IMR-90 (cell line): ENCODE data around the gene SPDYE2. TPM values are rescaled to one million over a fixed set of nuclear protein-coding genes. Genes with fewer than 3 reads are reported as not detected.
"Not testable (repeated sequence)": the region's sequence is repeated elsewhere in the genome, so short reads cannot be mapped to it uniquely, and the experiment has no call there.

Experiments used
- ATAC-seq: fragments of 200-7000 bp; cut with Tn5 transposase; 2 replicates; pipeline ENCODE4 v1.9.1; 2020; ENCODE audit warnings: low read depth, mild to moderate bottlenecking, moderate library complexity
- BruUV-seq: library from RNA; stranded (reverse); fragments of 400-500 nt; replicated peaks from 2 replicates; lab custom pipeline; 2021; lab: Mats Ljungman, UMichigan
- CTCF ChIA-PET: fragments of 300-600 bp; formaldehyde crosslinking; extraction: SDS; loops from one replicate; lab custom pipeline; 2021; ENCODE audit warnings: antibody characterized with exemption; lab: Yijun Ruan, JAX
- POLR2A ChIA-PET: fragments of 300-600 bp; sonication (Branson Sonifier 250); formaldehyde crosslinking; loops from one replicate; lab custom pipeline; 2022; ENCODE audit warnings: antibody characterized with exemption; ENCODE audit not compliant: unreplicated experiment; lab: Charles Lee
- DNase-seq: peaks from one replicate; pipeline ENCODE4 v3.0.0; 2013
- H2AFZ ChIP-seq: replicated peaks from 2 replicates; pipeline ENCODE3; 2013; ENCODE audit warnings: low read length, mild to moderate bottlenecking; ENCODE audit not compliant: poor library complexity
- H2AK5ac ChIP-seq: 2 replicates; pipeline ENCODE4 v1.6.1; 2013; ENCODE audit warnings: low read depth, low read length, inconsistent platforms
- H2AK9ac ChIP-seq: replicated peaks from 2 replicates; pipeline ENCODE3; 2013; ENCODE audit warnings: mild to moderate bottlenecking, low read depth, low read length, moderate library complexity; ENCODE audit not compliant: poor library complexity
- H2BK120ac ChIP-seq: 2 replicates; pipeline ENCODE4 v1.6.1; 2013; ENCODE audit warnings: low read depth, low read length, inconsistent platforms
- H2BK15ac ChIP-seq: 3 replicates; pipeline ENCODE4 v1.6.1; 2013; ENCODE audit warnings: low read depth, low read length, inconsistent platforms
- H2BK20ac ChIP-seq: 2 replicates; pipeline ENCODE4 v1.6.1; 2013; ENCODE audit warnings: low read depth, mild to moderate bottlenecking, inconsistent platforms, low read length, moderate library complexity
- H2BK5ac ChIP-seq: 2 replicates; pipeline ENCODE4 v1.6.1; 2013; ENCODE audit warnings: mild to moderate bottlenecking, low read depth, low read length, inconsistent platforms; ENCODE audit not compliant: poor library complexity, severe bottlenecking
- H3K14ac ChIP-seq: replicated peaks from 2 replicates; pipeline ENCODE4 v1.6.1; 2013; ENCODE audit warnings: low read depth, low read length, inconsistent platforms
- H3K18ac ChIP-seq: 2 replicates; pipeline ENCODE4 v1.6.1; 2013; ENCODE audit warnings: low read depth, low read length, control low read depth
- H3K23ac ChIP-seq: 2 replicates; pipeline ENCODE4 v1.6.1; 2013; ENCODE audit warnings: low read depth, low read length, inconsistent platforms
- H3K27ac ChIP-seq: 2 replicates; pipeline ENCODE4 v1.5.1; 2013; ENCODE audit warnings: mild to moderate bottlenecking, control low read depth, low read length; ENCODE audit not compliant: insufficient read depth
- H3K27me3 ChIP-seq: 2 replicates; pipeline ENCODE4 v1.6.1; 2013; ENCODE audit warnings: low read length; ENCODE audit not compliant: control insufficient read depth, insufficient read depth
- H3K36me3 ChIP-seq: 2 replicates; pipeline ENCODE4 v1.6.1; 2013; ENCODE audit warnings: low read length, mixed read lengths; ENCODE audit not compliant: control insufficient read depth, insufficient read depth
- H3K4ac ChIP-seq: 2 replicates; pipeline ENCODE4 v1.6.1; 2013; ENCODE audit warnings: low read depth, low read length, inconsistent platforms
- H3K4me1 ChIP-seq: 2 replicates; pipeline ENCODE4 v1.6.1; 2013; ENCODE audit warnings: low read length, mixed read lengths; ENCODE audit not compliant: control insufficient read depth, insufficient read depth
- H3K4me2 ChIP-seq: 2 replicates; pipeline ENCODE4 v1.6.1; 2013; ENCODE audit warnings: low read depth, mild to moderate bottlenecking, control low read depth, low read length, moderate library complexity
- H3K4me3 ChIP-seq: 2 replicates; pipeline ENCODE4 v1.5.1; 2013; ENCODE audit warnings: low read depth, mild to moderate bottlenecking, control low read depth, low read length, moderate library complexity; ENCODE audit not compliant: insufficient read depth
- H3K56ac ChIP-seq: 2 replicates; pipeline ENCODE4 v1.6.1; 2013; ENCODE audit warnings: low read length, inconsistent platforms; ENCODE audit not compliant: insufficient read depth; ENCODE audit errors: extremely low read depth
- H3K79me1 ChIP-seq, 2 experiments: 2 replicates each; pipeline ENCODE4 v1.6.1; 2013; ENCODE audit warnings: low read length in 2 of 2, inconsistent platforms in 1 of 2, low read depth in 1 of 2
- H3K9ac ChIP-seq: 2 replicates; pipeline ENCODE4 v1.6.1; 2013; ENCODE audit warnings: low read depth, low read length, control low read depth
- H3K9me1 ChIP-seq: 2 replicates; pipeline ENCODE4 v1.6.1; 2013; ENCODE audit warnings: low read length, inconsistent platforms; ENCODE audit not compliant: insufficient read depth
- H3K9me3 ChIP-seq: 2 replicates; pipeline ENCODE4 v1.6.1; 2013; ENCODE audit warnings: low read length; ENCODE audit not compliant: control insufficient read depth, insufficient read depth
- H4K20me1 ChIP-seq: 2 replicates; pipeline ENCODE4 v1.6.1; 2013; ENCODE audit warnings: low read length, inconsistent platforms; ENCODE audit not compliant: insufficient read depth
- H4K5ac ChIP-seq: 2 replicates; pipeline ENCODE4 v1.6.1; 2013; ENCODE audit warnings: mild to moderate bottlenecking, low read depth, low read length, control low read depth
- H4K8ac ChIP-seq, 2 experiments: 2 replicates each; pipeline ENCODE4 v1.6.1; 2013; ENCODE audit warnings: low read depth in 2 of 2, low read length in 2 of 2, control low read depth in 1 of 2, inconsistent platforms in 1 of 2
- H4K91ac ChIP-seq: 2 replicates; pipeline ENCODE4 v1.6.1; 2013; ENCODE audit warnings: low read depth, low read length, inconsistent platforms; ENCODE audit not compliant: insufficient read depth
- CTCF ChIP-seq: conservative IDR thresholded peaks from 2 replicates; pipeline ENCODE4 v1.5.1; 2012; ENCODE audit warnings: mild to moderate bottlenecking, low read depth, low read length, improper control_type of control experiment
- POLR2A ChIP-seq: IDR thresholded peaks from 2 replicates; pipeline ENCODE4 v1.6.1; 2012; ENCODE audit warnings: mild to moderate bottlenecking, low read depth, low read length
- WGBS, 2 experiments: methylation state at CpG; one replicate each; pipeline versions ENCODE4 v1.1.5 to v1.1.7; 2013; ENCODE audit warnings: missing lambda C conversion rate in 2 of 2; ENCODE audit not compliant: insufficient read length in 1 of 2; ENCODE audit errors: extremely low coverage in 2 of 2; 5-methylcytosine and 5-hydroxymethylcytosine counted together
- dilution Hi-C: fragments of 300-500 bp; cut with HindIII; formaldehyde crosslinking; loops from one replicate; pipeline ENCODE4 v1.14.3; 2018; ENCODE audit warnings: low sequenced_read_pairs; ENCODE audit not compliant: unreplicated experiment
- in situ Hi-C: fragments of 300-500 bp; cut with MboI; formaldehyde crosslinking; loops from 3 replicates; pipeline ENCODE4 v1.14.3; 2019; ENCODE audit warnings: low sequenced_read_pairs, inconsistent platforms, mixed read lengths
- intact Hi-C: fragments of 100-400 bp; cut with micrococcal nuclease; formaldehyde crosslinking; loops from 2 replicates; pipeline ENCODE4 v1.10.0; 2022
- polyA plus RNA-seq, 3 experiments: library from polyadenylated mRNA; depleted of rRNA; stranded (reverse); fragments of >200 nt; gene quantifications; 2 replicates each; pipeline ENCODE4 v1.2.3, GENCODE V29; 2012; ENCODE audit warnings: low replicate concordance in 1 of 3
- total RNA-seq: library from RNA; depleted of rRNA; stranded (reverse); fragments of >200 nt; gene quantifications from 2 replicates; pipeline ENCODE4 v1.2.3, GENCODE V29; 2012

The SPDYE2 gene
- total and polyA plus RNA-seq, 2 of the 4 experiments (the other 2 are of a cell fraction) = not detected

- H2BK20ac ChIP-seq, H2AK9ac ChIP-seq, H2BK15ac ChIP-seq, H2BK120ac ChIP-seq, H3K36me3 ChIP-seq, H3K4me1 ChIP-seq, H3K9me1 ChIP-seq, BruUV-seq, H4K91ac ChIP-seq, intact Hi-C loops, H4K20me1 ChIP-seq, H2AFZ ChIP-seq, H2BK5ac ChIP-seq, H3K79me1 ChIP-seq, H3K18ac ChIP-seq, in situ Hi-C loops, H3K9me3 ChIP-seq, dilution Hi-C loops, H3K27me3 ChIP-seq: not testable (repeated sequence)
- H3K9ac ChIP-seq = peak within 1 kb of the TSS; percentile 77
- H4K5ac ChIP-seq = peak within 1 kb of the TSS; percentile 52
- ATAC-seq (peak; percentile 99), DNase-seq (peak; percentile 87)
- WGBS, 2 experiments = 0% methylated on average over 21 of the region's 64 CpGs; no CpG with 5 or more reads in 1 of the 2 experiments
- H3K27ac ChIP-seq = peak within 1 kb of the TSS; percentile 56
- H3K4me3 ChIP-seq = peak within 1 kb of the TSS; percentile 64
- H2AK5ac ChIP-seq = peak within 1 kb of the TSS; percentile 56; the same call in 1 of the 2 replicates
- POLR2A ChIA-PET = interaction anchor here (0.6 kb wide), 1 partner anchor 341 kb away, joined by 3 read pairs; no protein-coding TSS in a partner anchor
- peak; percentile 48 for TF ChIP-seq CTCF
- TF ChIP-seq POLR2A = peak; percentile 72
- 0 out of 2 replicates have a peak within 1 kb of the TSS, but pooled peaks have one; percentile 16 for H3K23ac ChIP-seq
- peak within 1 kb of the TSS; percentile 55; the same call in 1 of the 2 replicates for H3K14ac ChIP-seq
- peak within 1 kb of the TSS; percentile 25; the same call in 1 of the 2 replicates for H3K4me2 ChIP-seq
- CTCF ChIA-PET = interaction anchor here (0.6 kb wide), 1 partner anchor 185 kb away, joined by 4 read pairs; no protein-coding TSS in a partner anchor
- peak within 1 kb of the TSS; percentile 21; the same call in 1 of the 2 replicates for H3K56ac ChIP-seq
- H3K4ac ChIP-seq = peak within 1 kb of the TSS; percentile 54; the same call in 1 of the 2 replicates
- peak within 1 kb of the TSS; percentile 94 to 96 for H4K8ac ChIP-seq
Measured at GRCh38 chr7:102572261-102573239, 21.5 kb downstream of the SPDYE2 start, which contains the start of gene POLR2J3. Gene POLR2J3, minus strand, starts transcription at chr7:102572583. Its CDS starts 62 bp downstream, at chr7:102572521.

GRCh38 chr7:102574607-102575006 lies 23.6 kb downstream of the SPDYE2 start:
- H3K27me3 ChIP-seq, H2AFZ ChIP-seq, H2BK15ac ChIP-seq, H2AK5ac ChIP-seq, CTCF ChIA-PET, intact Hi-C loops, H3K56ac ChIP-seq, H3K4me2 ChIP-seq, H3K23ac ChIP-seq, H3K36me3 ChIP-seq, in situ Hi-C loops, H4K8ac ChIP-seq, ATAC-seq, POLR2A ChIA-PET, H3K9ac ChIP-seq, H3K9me3 ChIP-seq, H3K4me1 ChIP-seq, H2BK120ac ChIP-seq, H3K18ac ChIP-seq, H3K9me1 ChIP-seq, H2BK20ac ChIP-seq, H3K4me3 ChIP-seq, H3K14ac ChIP-seq, H3K79me1 ChIP-seq, H3K27ac ChIP-seq, dilution Hi-C loops, H2AK9ac ChIP-seq, H4K91ac ChIP-seq, DNase-seq, H2BK5ac ChIP-seq, H4K5ac ChIP-seq, H4K20me1 ChIP-seq, BruUV-seq, H3K4ac ChIP-seq: not testable (repeated sequence)
- WGBS, 2 experiments = no CpG with 5 or more reads among the region's 6 CpGs
